Astrocyte (in vitro differentiated cells and primary cell): ENCODE data around the gene SPART.

ENCODE experiments used
- EZH2 ChIP-seq: IDR thresholded peaks from 2 replicates; pipeline ENCODE4 v1.6.1; 2012; ENCODE audit warnings: mild to moderate bottlenecking, low read length, inconsistent platforms; ENCODE audit not compliant: insufficient read depth
- TF ChIP-seq, protein P1 (sequence below): IDR thresholded peaks from 2 replicates; pipeline ENCODE4 v1.5.1; 2011; ENCODE audit warnings: low read depth, mild to moderate bottlenecking, inconsistent platforms, low read length, moderate library complexity; ENCODE audit not compliant: insufficient read depth

DNA sequence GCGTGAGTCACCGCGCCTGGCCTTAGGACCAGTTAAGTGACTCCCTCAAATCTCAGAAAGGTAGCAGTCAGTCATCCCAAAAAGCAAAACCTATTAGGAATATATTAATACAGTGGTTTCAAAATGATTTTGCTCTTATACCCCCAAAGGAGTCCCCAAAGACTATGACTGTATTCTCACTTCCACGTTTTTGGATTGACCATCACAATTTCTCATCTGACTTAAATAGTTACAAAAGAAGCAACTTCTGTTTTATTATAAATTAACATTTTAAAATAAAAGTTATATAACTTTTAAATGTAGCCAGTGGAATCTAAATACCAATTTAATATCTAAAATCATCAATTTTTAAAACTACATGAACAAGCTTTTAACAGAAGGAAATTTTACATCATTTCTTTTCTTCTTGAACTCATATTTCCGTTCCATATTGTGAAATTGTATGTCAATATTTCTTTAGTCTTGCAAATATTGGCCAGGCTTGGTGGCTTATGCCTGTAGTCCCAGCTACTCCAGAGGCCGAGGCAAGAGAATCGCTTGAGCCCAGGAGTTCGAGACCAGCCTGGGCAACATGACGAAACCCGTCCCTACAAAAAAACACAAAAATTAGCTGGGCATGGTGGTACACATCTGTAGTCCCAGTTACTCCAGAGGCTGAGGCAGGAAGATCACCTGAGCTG lies 1.5 kb upstream of the SPART start:
- TF ChIP-seq, protein P1, sequence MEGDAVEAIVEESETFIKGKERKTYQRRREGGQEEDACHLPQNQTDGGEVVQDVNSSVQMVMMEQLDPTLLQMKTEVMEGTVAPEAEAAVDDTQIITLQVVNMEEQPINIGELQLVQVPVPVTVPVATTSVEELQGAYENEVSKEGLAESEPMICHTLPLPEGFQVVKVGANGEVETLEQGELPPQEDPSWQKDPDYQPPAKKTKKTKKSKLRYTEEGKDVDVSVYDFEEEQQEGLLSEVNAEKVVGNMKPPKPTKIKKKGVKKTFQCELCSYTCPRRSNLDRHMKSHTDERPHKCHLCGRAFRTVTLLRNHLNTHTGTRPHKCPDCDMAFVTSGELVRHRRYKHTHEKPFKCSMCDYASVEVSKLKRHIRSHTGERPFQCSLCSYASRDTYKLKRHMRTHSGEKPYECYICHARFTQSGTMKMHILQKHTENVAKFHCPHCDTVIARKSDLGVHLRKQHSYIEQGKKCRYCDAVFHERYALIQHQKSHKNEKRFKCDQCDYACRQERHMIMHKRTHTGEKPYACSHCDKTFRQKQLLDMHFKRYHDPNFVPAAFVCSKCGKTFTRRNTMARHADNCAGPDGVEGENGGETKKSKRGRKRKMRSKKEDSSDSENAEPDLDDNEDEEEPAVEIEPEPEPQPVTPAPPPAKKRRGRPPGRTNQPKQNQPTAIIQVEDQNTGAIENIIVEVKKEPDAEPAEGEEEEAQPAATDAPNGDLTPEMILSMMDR: no peak
- TF ChIP-seq EZH2: no peak
